Adrenal gland (tissue), 12 donors: Measurements from ENCODE around the gene GGA1. TPM values are rescaled to one million over a fixed set of nuclear protein-coding genes. Genes with fewer than 3 reads are reported as not detected.

Experiments
- DNase-seq, 7 donors: peaks; one replicate each; pipeline ENCODE4 v3.0.0-alpha.2; 2019 to 2020
- H3K27ac ChIP-seq, 5 donors: fragments of 200-600 bp; sonication (generic) in 4 of 5; 1 replicate in 3 of 5; 2 replicates in 2 of 5; pipeline versions ENCODE4 v1.5.1 to v1.8.0; 2016 to 2020; ENCODE audit warnings: mild to moderate bottlenecking in 1 of 5
- H3K27me3 ChIP-seq: fragments of 200-600 bp; 2 replicates; pipeline ENCODE4 v1.8.0; 2021
- H3K36me3 ChIP-seq, 2 donors: fragments of 200-600 bp; replicated peaks in 1 of 2; 1 replicate in 1 of 2; 2 replicates in 1 of 2; pipeline versions ENCODE4 v1.5.1 to v1.8.0; 2018 to 2022
- H3K4me1 ChIP-seq, 2 donors: fragments of 200-600 bp; replicated peaks in 1 of 2; 1 replicate in 1 of 2; 2 replicates in 1 of 2; pipeline versions ENCODE4 v1.5.1 to v1.8.0; 2018 to 2021
- H3K4me3 ChIP-seq, 4 donors: fragments of 200-600 bp; sonication (generic) in 3 of 4; one replicate each; pipeline ENCODE4 v1.5.1; 2016 to 2018
- H3K9me3 ChIP-seq, 3 donors: fragments of 200-600 bp; sonication (generic) in 1 of 3; replicated peaks in 1 of 3; 1 replicate in 2 of 3; 2 replicates in 1 of 3; pipeline versions ENCODE4 v1.5.1 to v1.8.0; 2016 to 2021
- CTCF ChIP-seq, 6 experiments: fragments of 450-650 bp in 4 of 6; fragments of 200-600 bp in 2 of 6; sonication (generic) in 1 of 6; IDR thresholded peaks; 1 replicate in 5 of 6; 2 replicates in 1 of 6; pipeline versions ENCODE4 v1.5.1 to v1.8.0; 2016 to 2021; ENCODE audit warnings: antibody characterized with exemption in 6 of 6, mild to moderate bottlenecking in 2 of 6, moderate library complexity in 1 of 6
- POLR2A ChIP-seq, 2 donors: fragments of 450-650 bp; IDR thresholded peaks; one replicate each; pipeline ENCODE4 v1.6.1; 2017; ENCODE audit warnings: antibody characterized with exemption in 2 of 2, mild to moderate bottlenecking in 2 of 2, moderate library complexity in 1 of 2
- WGBS, 4 donors: extraction: QIAGEN DNeasy Blood & Tissue Kit in 2 of 4; methylation state at CpG; one replicate each; pipeline versions ENCODE4 v1.1.5 to v1.1.7; 2013 to 2017; 5-methylcytosine and 5-hydroxymethylcytosine counted together
- intact Hi-C, 2 donors: fragments of 100-400 bp; cut with DNase I; formaldehyde crosslinking; loops; one replicate each; pipeline versions ENCODE4 v1.14.1 to v1.15.0; 2022 to 2023
- polyA plus RNA-seq, 3 donors: library from polyadenylated mRNA; stranded (reverse); fragments of 200-250 nt in 2 of 3; fragments of 350-450 nt in 1 of 3; fragmentation: Illumina TruSeq in 1 of 3; extraction: RNeasy Lipid Tissue Mini Kit (QIAGEN cat#74804) in 1 of 3; gene quantifications; one replicate each; pipeline ENCODE4 v1.2.3, GENCODE V29; 2013 to 2014
- total RNA-seq, 9 donors: library from RNA; depleted of rRNA in 4 of 9; stranded (reverse); fragments of >200 nt in 4 of 9; fragments of 120-200 nt in 1 of 9; fragmentation: NEBNext Ultra II Directional in 1 of 9; extraction: Animal tissue kit (Norgen Biotek cat#: 25700) in 1 of 9; gene quantifications; one replicate each; pipeline versions ENCODE4 v1.1.0 to v1.2.4, GENCODE V29; 2013 to 2023
- donor health status: healthy with polysubstance abuse.
- donor health status: Bipolar disorder and iron deficiency.
- donor health status: DM: yes; HTN: yes; CAD: no.
- donor health status: DM: no; HTN: no; CAD: no.
- donor health status: DM: no; HTN: no; CAD: no.
- donor health status: DM: yes; HTN: yes; CAD: no.

Gene GGA1
- total and polyA plus RNA-seq, 12 donors, result 30.6 to 160 (median 65.6) TPM

GRCh38 chr22:37571258-37571991 is 37.2 kb upstream of the GGA1 start:
- peaks cover 0 to 17% of the 10 kb centered on the region in 2 donors for H3K36me3 ChIP-seq
- 61 to 67% (median 63%) methylated on average over 12 to 16 of the region's 16 CpGs for WGBS, 4 donors

GRCh38 chr22:37571992-37572373 is 36.7 kb upstream of the GGA1 start:
- no peaks in the 10 kb centered on the region for H3K9me3 ChIP-seq
- intact Hi-C loops, result no loop called here
- no peak for DNase-seq
- H3K4me3 ChIP-seq, result no peak overlapping the region
- peaks cover 0 to 11% of the 10 kb centered on the region in 2 donors for H3K36me3 ChIP-seq
- H3K4me1 ChIP-seq, result peaks cover 20 to 45% of the 10 kb centered on the region in 2 donors
- WGBS, 4 donors, result 90 to 94% (median 92%) methylated on average over 8 of the region's 8 CpGs
- TF ChIP-seq CTCF (IDR thresholded peaks at IDR 0.05), result no peak
- no peak for TF ChIP-seq POLR2A (IDR thresholded peaks at IDR 0.05)
- H3K27ac ChIP-seq, result no peak overlapping the region
- H3K27me3 ChIP-seq, result no peaks in the 10 kb centered on the region

More at GRCh38 chr22:37571258-37571991, 37.2 kb upstream of the GGA1 start:
- DNase-seq, result peak in 5 of 7 donors; percentile 53 to 73 (median 65)
- Histone ChIP-seq H3K27me3 (no peaks in the 10 kb centered on the region), H3K9me3 (no peaks in the 10 kb centered on the region), H3K27ac (peak overlapping the region in 2 of 5 donors; percentile 30 to 53), H3K4me3 (no peak overlapping the region), H3K4me1 (peaks cover 25 to 50% of the 10 kb centered on the region in 2 donors)
- TF ChIP-seq POLR2A (IDR thresholded peaks at IDR 0.05), result no peak
- peak in 4 of 6 experiments; percentile 21 to 46 (median 31) for TF ChIP-seq CTCF (IDR thresholded peaks at IDR 0.05)
- intact Hi-C loops, result no loop called here

GRCh38 chr22:37575490-37576003 is 33.1 kb upstream of the GGA1 start:
- WGBS, 4 donors, result 87 to 95% (median 92%) methylated on average over 9 to 10 of the region's 10 CpGs

More at GRCh38 chr22:37575490-37576003, 33.1 kb upstream of the GGA1 start:
- no peaks in the 10 kb centered on the region for H3K9me3 ChIP-seq
- H3K4me3 ChIP-seq, result no peak overlapping the region
- H3K4me1 ChIP-seq, result peaks cover 4 to 12% of the 10 kb centered on the region in 2 donors
- H3K36me3 ChIP-seq, result no peaks in the 10 kb centered on the region
- TF ChIP-seq CTCF (IDR thresholded peaks at IDR 0.05) (no peak), POLR2A (IDR thresholded peaks at IDR 0.05) (no peak)
- H3K27ac ChIP-seq, result no peak overlapping the region
- no peak for DNase-seq
- intact Hi-C loops, result no loop called here
- H3K27me3 ChIP-seq, result no peaks in the 10 kb centered on the region
